Activated T-cell treated with anti-CD3 and anti-CD28 coated beads, Interleukin-2, amount 50 U/mL, for 1 hour (primary cell): ENCODE results near the gene RABGAP1L.
"Not testable (repeated sequence)": the region's sequence is repeated elsewhere in the genome, so short reads cannot be mapped to it uniquely, and the experiment has no call there.

ENCODE experiments used
- DNase-seq: peaks from one replicate; pipeline ENCODE4 v3.0.0-alpha.2; 2020

The RABGAP1L gene

GRCh38 chr1:174777262-174777661 is 617.9 kb downstream of the RABGAP1L start:
- no peak for DNase-seq

- DNase-seq = no peak
These were observed 626.2 kb downstream of the RABGAP1L start for GRCh38 chr1:174785510-174785909.

GRCh38 chr1:174786358-174786757 is 627.0 kb downstream of the RABGAP1L start:
- no peak for DNase-seq

GRCh38 chr1:174786760-174787159 is 627.4 kb downstream of the RABGAP1L start:
- DNase-seq = no peak

- DNase-seq = no peak
These were observed 629.7 kb downstream of the RABGAP1L start for GRCh38 chr1:174788981-174789380.

- no peak for DNase-seq
These were observed 630.1 kb downstream of the RABGAP1L start for GRCh38 chr1:174789399-174789798.

GRCh38 chr1:174791863-174792262 is 632.5 kb downstream of the RABGAP1L start:
- DNase-seq = no peak

- no peak for DNase-seq
These were observed 635.5 kb downstream of the RABGAP1L start for GRCh38 chr1:174794861-174795260.

GRCh38 chr1:174795806-174796205 is 636.5 kb downstream of the RABGAP1L start:
- no peak for DNase-seq

- no peak for DNase-seq
These were observed 638.1 kb downstream of the RABGAP1L start for GRCh38 chr1:174797398-174797797.

GRCh38 chr1:174799136-174799479 is 639.8 kb downstream of the RABGAP1L start:
- no peak for DNase-seq

- DNase-seq = peak; percentile 32
These were observed 641.0 kb downstream of the RABGAP1L start for GRCh38 chr1:174800216-174800851.

GRCh38 chr1:174800876-174801275 is 641.6 kb downstream of the RABGAP1L start:
- DNase-seq = no peak

GRCh38 chr1:174809755-174810280 is 650.5 kb downstream of the RABGAP1L start:
- DNase-seq = no peak

- DNase-seq = no peak
These were observed 652.7 kb downstream of the RABGAP1L start for GRCh38 chr1:174812016-174812415.

- DNase-seq = no peak
These were observed 653.3 kb downstream of the RABGAP1L start for GRCh38 chr1:174812656-174813055.

- DNase-seq = no peak
These were observed 655.7 kb downstream of the RABGAP1L start for GRCh38 chr1:174815036-174815435.

- no peak for DNase-seq
These were observed 656.2 kb downstream of the RABGAP1L start for GRCh38 chr1:174815474-174815908.

- DNase-seq = not testable (repeated sequence)
These were observed 657.3 kb downstream of the RABGAP1L start for GRCh38 chr1:174816621-174817020.

GRCh38 chr1:174818014-174818616 is 658.8 kb downstream of the RABGAP1L start:
- DNase-seq = no peak

GRCh38 chr1:174818951-174819350 is 659.6 kb downstream of the RABGAP1L start:
- DNase-seq = no peak

GRCh38 chr1:174819596-174819995 is 660.3 kb downstream of the RABGAP1L start:
- no peak for DNase-seq

- no peak for DNase-seq
These were observed 665.8 kb downstream of the RABGAP1L start for GRCh38 chr1:174825127-174825526.

GRCh38 chr1:174825806-174826205 is 666.5 kb downstream of the RABGAP1L start:
- DNase-seq = no peak

- no peak for DNase-seq
These were observed 668.9 kb downstream of the RABGAP1L start for GRCh38 chr1:174828264-174828663.
